ELF-1 (cell line): Measurements from ENCODE around the gene OMA1.

Source experiments
- DNase-seq: peaks from one replicate; pipeline ENCODE4 v3.0.0-alpha.2; 2016; ENCODE audit warnings: low read depth, low spot score

Gene OMA1

GRCh38 chr1:58431901-58432620 is 114.5 kb downstream of the OMA1 start:
- DNase-seq: no peak
